HCT116 (cell line): ENCODE measurements around the gene FOXP1. TPM values are rescaled to one million over a fixed set of nuclear protein-coding genes. Genes with fewer than 3 reads are reported as not detected.

Experiments
- ATAC-seq: fragments of 200-7000 bp; cut with Tn5 transposase; 2 replicates; pipeline ENCODE4 v1.9.1; 2020; ENCODE audit warnings: mild to moderate bottlenecking, moderate library complexity
- BruUV-seq: library from RNA; stranded (reverse); fragments of 400-500 nt; replicated peaks from 2 replicates; lab custom pipeline; 2021; lab: Mats Ljungman, UMichigan
- CTCF ChIA-PET: fragments of 300-600 bp; sonication (Branson Sonifier 250); formaldehyde crosslinking; loops from one replicate; lab custom pipeline; 2021; ENCODE audit warnings: antibody characterized with exemption; lab: Charles Lee
- POLR2A ChIA-PET: fragments of 300-600, 350-600 bp; sonication (Branson Sonifier 250); formaldehyde crosslinking; loops from one replicate; lab custom pipeline; 2021; ENCODE audit warnings: antibody characterized with exemption; lab: Charles Lee
- RAD21 ChIA-PET, 2 experiments: fragments of 300-600 bp; sonication (Branson Sonifier 250); formaldehyde crosslinking; loops; one replicate each; lab custom pipeline; 2023; ENCODE audit warnings: low total read pairs in 2 of 2; ENCODE audit not compliant: uncharacterized antibody in 2 of 2, unreplicated experiment in 2 of 2, low non-redundant PET in 1 of 2; lab: Charles Lee
- DNase-seq: peaks from one replicate; pipeline ENCODE4 v3.0.0-alpha.2; 2010; ENCODE audit warnings: low read depth, low spot score
- H2AFZ ChIP-seq: fragments of 200-600 bp; shearing (Covaris generic), sonication (generic); 2 replicates; pipeline ENCODE4 v1.6.1; 2017; ENCODE audit warnings: low read depth, mixed run types, mixed read lengths, antibody characterized with exemption, low read length; ENCODE audit not compliant: poor library complexity, severe bottlenecking
- H3K27ac ChIP-seq: 2 replicates; pipeline ENCODE4 v1.5.1; 2012; ENCODE audit warnings: low read depth, low read length
- H3K27me3 ChIP-seq: fragments of 200-600 bp; sonication (generic); 2 replicates; pipeline ENCODE4 v1.6.1; 2016; ENCODE audit warnings: mixed run types, low read length, mixed read lengths; ENCODE audit not compliant: insufficient read depth
- H3K36me3 ChIP-seq, 2 experiments: fragments of 200-500 bp in 1 of 2; fragments of 200-600 bp in 1 of 2; sonication (Bioruptor generic) in 1 of 2; sonication (generic) in 1 of 2; 2 replicates each; pipeline versions ENCODE4 v1.5.1 to v1.6.1; 2014 to 2016; ENCODE audit warnings: low read length in 2 of 2, inconsistent platforms in 1 of 2, mixed read lengths in 1 of 2, mixed run types in 1 of 2; ENCODE audit not compliant: insufficient read depth in 2 of 2, control insufficient read depth in 1 of 2
- H3K4me1 ChIP-seq, 2 experiments: fragments of 200-600 bp in 1 of 2; sonication (generic) in 1 of 2; 2 replicates each; pipeline versions ENCODE4 v1.5.1 to v1.6.1; 2012 to 2017; ENCODE audit warnings: low read length in 2 of 2, inconsistent platforms in 1 of 2, mild to moderate bottlenecking in 1 of 2, mixed read lengths in 1 of 2, mixed run types in 1 of 2, moderate library complexity in 1 of 2; ENCODE audit not compliant: insufficient read depth in 2 of 2, control insufficient read depth in 1 of 2
- H3K4me2 ChIP-seq: fragments of 200-600 bp; sonication (generic); 2 replicates; pipeline ENCODE4 v1.6.1; 2017; ENCODE audit warnings: mixed run types, low read length, mixed read lengths
- H3K4me3 ChIP-seq, 2 experiments: fragments of 200-600 bp in 1 of 2; sonication (generic) in 1 of 2; replicated peaks in 1 of 2; 2 replicates each; pipeline ENCODE4 v1.5.1; 2011 to 2016; ENCODE audit warnings: low read length in 2 of 2, control low read depth in 1 of 2, low read depth in 1 of 2, mild to moderate bottlenecking in 1 of 2, mixed read lengths in 1 of 2, mixed run types in 1 of 2
- H3K79me2 ChIP-seq: fragments of 200-600 bp; sonication (generic); 2 replicates; pipeline ENCODE4 v1.6.1; 2017; ENCODE audit warnings: mild to moderate bottlenecking, mixed run types, low read length, moderate library complexity, mixed read lengths; ENCODE audit not compliant: insufficient read depth
- H3K9ac ChIP-seq: fragments of 200-600 bp; sonication (generic); 2 replicates; pipeline ENCODE4 v1.6.1; 2016; ENCODE audit warnings: low read length, mixed read lengths
- H3K9me2 ChIP-seq: fragments of 200-600 bp; sonication (generic), shearing (Covaris generic); 2 replicates; pipeline ENCODE4 v1.6.1; 2017; ENCODE audit warnings: mixed run types, mild to moderate bottlenecking, moderate library complexity; ENCODE audit not compliant: insufficient read depth
- H3K9me3 ChIP-seq, 2 experiments: fragments of 200-500 bp in 1 of 2; fragments of 200-600 bp in 1 of 2; sonication (Bioruptor generic) in 1 of 2; sonication (generic) in 1 of 2; 2 replicates each; pipeline ENCODE4 v1.6.1; 2014 to 2017; ENCODE audit warnings: low read length in 2 of 2, mixed read lengths in 2 of 2, inconsistent platforms in 1 of 2, low read depth in 1 of 2, mild to moderate bottlenecking in 1 of 2, mixed run types in 1 of 2, moderate library complexity in 1 of 2; ENCODE audit not compliant: control insufficient read depth in 1 of 2, insufficient read depth in 1 of 2
- H4K20me1 ChIP-seq: fragments of 200-600 bp; sonication (generic), shearing (Covaris generic); 2 replicates; pipeline ENCODE4 v1.6.1; 2017; ENCODE audit warnings: mixed run types, mild to moderate bottlenecking, moderate library complexity; ENCODE audit not compliant: insufficient read depth
- ATF3 ChIP-seq: IDR thresholded peaks from 2 replicates; pipeline ENCODE4 v1.6.1; 2012
- CBX3 ChIP-seq: IDR thresholded peaks from 2 replicates; pipeline ENCODE4 v1.6.1; 2012; ENCODE audit warnings: low read depth
- CEBPB ChIP-seq: IDR thresholded peaks from 2 replicates; pipeline ENCODE4 v1.6.1; 2012; ENCODE audit warnings: low read depth
- CTCF ChIP-seq, 3 experiments: fragments of 200-600 bp in 1 of 3; sonication (generic) in 1 of 3; IDR thresholded peaks in 2 of 3; conservative IDR thresholded peaks in 1 of 3; 2 replicates each; pipeline ENCODE4 v1.5.1; 2012 to 2017; ENCODE audit warnings: low read depth in 2 of 3, low read length in 2 of 3, antibody characterized with exemption in 1 of 3, borderline replicate concordance in 1 of 3, control low read depth in 1 of 3, mild to moderate bottlenecking in 1 of 3, mixed read lengths in 1 of 3, mixed run types in 1 of 3, moderate library complexity in 1 of 3; ENCODE audit not compliant: insufficient read depth in 1 of 3
- EGR1 ChIP-seq: IDR thresholded peaks from 2 replicates; pipeline ENCODE4 v1.6.1; 2012; ENCODE audit warnings: low read depth
- ELF1 ChIP-seq: IDR thresholded peaks from 2 replicates; pipeline ENCODE4 v1.6.1; 2012; ENCODE audit warnings: low read depth, borderline replicate concordance
- EZH2phosphoT487 ChIP-seq: fragments of 200-600 bp; IDR thresholded peaks from 2 replicates; pipeline ENCODE4 v1.6.1; 2018; ENCODE audit warnings: antibody characterized with exemption, borderline replicate concordance
- JUND ChIP-seq: IDR thresholded peaks from 2 replicates; pipeline ENCODE4 v1.6.1; 2012
- MAX ChIP-seq: IDR thresholded peaks from 2 replicates; pipeline ENCODE4 v1.6.1; 2012
- POLR2A ChIP-seq: IDR thresholded peaks from 2 replicates; pipeline ENCODE4 v1.7.0; 2011; ENCODE audit warnings: borderline replicate concordance; ENCODE audit not compliant: insufficient read depth, insufficient read length; ENCODE audit errors: extremely low read depth
- POLR2AphosphoS5 ChIP-seq: IDR thresholded peaks from 2 replicates; pipeline ENCODE4 v1.6.1; 2011; ENCODE audit warnings: mild to moderate bottlenecking, low read depth, low read length, moderate library complexity
- RAD21 ChIP-seq: IDR thresholded peaks from 2 replicates; pipeline ENCODE4 v1.6.1; 2012; ENCODE audit warnings: low read depth, mild to moderate bottlenecking
- SIN3A ChIP-seq: IDR thresholded peaks from 2 replicates; pipeline ENCODE4 v1.6.1; 2012; ENCODE audit warnings: low read depth
- SP1 ChIP-seq: IDR thresholded peaks from 2 replicates; pipeline ENCODE4 v1.6.1; 2012; ENCODE audit warnings: low read depth
- SRF ChIP-seq: IDR thresholded peaks from 2 replicates; pipeline ENCODE4 v1.6.1; 2012; ENCODE audit warnings: low read depth
- TCF7L2 ChIP-seq: IDR thresholded peaks from 2 replicates; pipeline ENCODE4 v1.7.0; 2011; ENCODE audit warnings: borderline replicate concordance, inconsistent platforms; ENCODE audit not compliant: insufficient read depth, insufficient read length; ENCODE audit errors: extremely low read depth
- ZFX ChIP-seq: fragments of 450-650 bp; IDR thresholded peaks from 2 replicates; pipeline ENCODE4 v1.6.1; 2017
- ZNF274 ChIP-seq: fragments of 200-500 bp; sonication (Bioruptor generic); IDR thresholded peaks from 2 replicates; pipeline ENCODE4 v1.6.1; 2014; ENCODE audit warnings: mild to moderate bottlenecking, low read depth, low read length, inconsistent platforms
- intact Hi-C: fragments of 100-400 bp; cut with micrococcal nuclease; formaldehyde crosslinking; loops from 2 replicates; pipeline ENCODE4 v1.10.0; 2022
- total RNA-seq: library from RNA; stranded (reverse); gene quantifications from one replicate; pipeline ENCODE4 v1.2.1, GENCODE V29; 2021; ENCODE audit not compliant: unreplicated experiment
- TF ChIP-seq, protein P1 (sequence below): IDR thresholded peaks from 2 replicates; pipeline ENCODE4 v1.6.1; 2012; ENCODE audit warnings: low read depth

The FOXP1 gene
- total RNA-seq, 1 experiment from 2014 or later: 11.4 TPM

- Histone ChIP-seq H4K20me1 (no peaks in the 10 kb centered on the region), H3K9me3 (no peaks in the 10 kb centered on the region), H3K36me3 (no peaks in the 10 kb centered on the region), H2AFZ (no peak overlapping the region), H3K4me3 (no peak overlapping the region), H3K9ac (no peak overlapping the region), H3K79me2 (no peaks in the 10 kb centered on the region), H3K9me2 (no peaks in the 10 kb centered on the region), H3K4me2 (no peak overlapping the region), H3K27me3 (no peaks in the 10 kb centered on the region), H3K4me1 (peaks cover 0 to 5% of the 10 kb centered on the region in 2 experiments; a peak in 1 of 4 replicates), H3K27ac (no peak overlapping the region)
- ChIA-PET POLR2A (no interaction called here), RAD21 (no interaction called here), CTCF (no interaction called here)
- no TSS peak for BruUV-seq
- no peak for ATAC-seq
- no peak for TF ChIP-seq EGR1
- TF ChIP-seq MAX: no peak
- TF ChIP-seq, protein P1, sequence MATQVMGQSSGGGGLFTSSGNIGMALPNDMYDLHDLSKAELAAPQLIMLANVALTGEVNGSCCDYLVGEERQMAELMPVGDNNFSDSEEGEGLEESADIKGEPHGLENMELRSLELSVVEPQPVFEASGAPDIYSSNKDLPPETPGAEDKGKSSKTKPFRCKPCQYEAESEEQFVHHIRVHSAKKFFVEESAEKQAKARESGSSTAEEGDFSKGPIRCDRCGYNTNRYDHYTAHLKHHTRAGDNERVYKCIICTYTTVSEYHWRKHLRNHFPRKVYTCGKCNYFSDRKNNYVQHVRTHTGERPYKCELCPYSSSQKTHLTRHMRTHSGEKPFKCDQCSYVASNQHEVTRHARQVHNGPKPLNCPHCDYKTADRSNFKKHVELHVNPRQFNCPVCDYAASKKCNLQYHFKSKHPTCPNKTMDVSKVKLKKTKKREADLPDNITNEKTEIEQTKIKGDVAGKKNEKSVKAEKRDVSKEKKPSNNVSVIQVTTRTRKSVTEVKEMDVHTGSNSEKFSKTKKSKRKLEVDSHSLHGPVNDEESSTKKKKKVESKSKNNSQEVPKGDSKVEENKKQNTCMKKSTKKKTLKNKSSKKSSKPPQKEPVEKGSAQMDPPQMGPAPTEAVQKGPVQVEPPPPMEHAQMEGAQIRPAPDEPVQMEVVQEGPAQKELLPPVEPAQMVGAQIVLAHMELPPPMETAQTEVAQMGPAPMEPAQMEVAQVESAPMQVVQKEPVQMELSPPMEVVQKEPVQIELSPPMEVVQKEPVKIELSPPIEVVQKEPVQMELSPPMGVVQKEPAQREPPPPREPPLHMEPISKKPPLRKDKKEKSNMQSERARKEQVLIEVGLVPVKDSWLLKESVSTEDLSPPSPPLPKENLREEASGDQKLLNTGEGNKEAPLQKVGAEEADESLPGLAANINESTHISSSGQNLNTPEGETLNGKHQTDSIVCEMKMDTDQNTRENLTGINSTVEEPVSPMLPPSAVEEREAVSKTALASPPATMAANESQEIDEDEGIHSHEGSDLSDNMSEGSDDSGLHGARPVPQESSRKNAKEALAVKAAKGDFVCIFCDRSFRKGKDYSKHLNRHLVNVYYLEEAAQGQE: no peak
- TF ChIP-seq SP1: no peak
- TF ChIP-seq POLR2AphosphoS5: no peak
- TF ChIP-seq ELF1: no peak
- TF ChIP-seq SRF: no peak
- no peak for TF ChIP-seq CTCF (IDR thresholded peaks at IDR 0.05 in 2 of 3, conservative IDR thresholded peaks at IDR 0.05 in 1 of 3; ENCODE audit: borderline replicate concordance in 1 of 3, insufficient read depth in 1 of 3, low read depth in 2 of 3, low read length in 2 of 3)
- TF ChIP-seq POLR2A: no peak
- no peak for TF ChIP-seq CEBPB
- no peak for TF ChIP-seq RAD21
- no peak for TF ChIP-seq ZNF274
- no peak for TF ChIP-seq SIN3A
- no peak for TF ChIP-seq JUND
- TF ChIP-seq ATF3: no peak
- TF ChIP-seq ZFX: no peak
- TF ChIP-seq CBX3: no peak
- no peak for TF ChIP-seq TCF7L2
- no peak for TF ChIP-seq EZH2phosphoT487
- no peak for DNase-seq
- intact Hi-C loops: no loop called here
Measured at GRCh38 chr3:71514621-71515020, 68.9 kb downstream of the FOXP1 start.
